IMR-90 (cell line): ENCODE data around the gene PAM. TPM values are rescaled to one million over a fixed set of nuclear protein-coding genes. Genes with fewer than 3 reads are reported as not detected.

Experiments used
- ATAC-seq: fragments of 200-7000 bp; cut with Tn5 transposase; 2 replicates; pipeline ENCODE4 v1.9.1; 2020; ENCODE audit warnings: low read depth, mild to moderate bottlenecking, moderate library complexity
- BruUV-seq: library from RNA; stranded (reverse); fragments of 400-500 nt; replicated peaks from 2 replicates; lab custom pipeline; 2021; lab: Mats Ljungman, UMichigan
- CTCF ChIA-PET: fragments of 300-600 bp; formaldehyde crosslinking; extraction: SDS; loops from one replicate; lab custom pipeline; 2021; ENCODE audit warnings: antibody characterized with exemption; lab: Yijun Ruan, JAX
- POLR2A ChIA-PET: fragments of 300-600 bp; sonication (Branson Sonifier 250); formaldehyde crosslinking; loops from one replicate; lab custom pipeline; 2022; ENCODE audit warnings: antibody characterized with exemption; ENCODE audit not compliant: unreplicated experiment; lab: Charles Lee
- DNase-seq: peaks from one replicate; pipeline ENCODE4 v3.0.0; 2013
- H2AFZ ChIP-seq: replicated peaks from 2 replicates; pipeline ENCODE3; 2013; ENCODE audit warnings: low read length, mild to moderate bottlenecking; ENCODE audit not compliant: poor library complexity
- H2AK5ac ChIP-seq: 2 replicates; pipeline ENCODE4 v1.6.1; 2013; ENCODE audit warnings: low read depth, low read length, inconsistent platforms
- H2AK9ac ChIP-seq: replicated peaks from 2 replicates; pipeline ENCODE3; 2013; ENCODE audit warnings: mild to moderate bottlenecking, low read depth, low read length, moderate library complexity; ENCODE audit not compliant: poor library complexity
- H2BK120ac ChIP-seq: 2 replicates; pipeline ENCODE4 v1.6.1; 2013; ENCODE audit warnings: low read depth, low read length, inconsistent platforms
- H2BK15ac ChIP-seq: 3 replicates; pipeline ENCODE4 v1.6.1; 2013; ENCODE audit warnings: low read depth, low read length, inconsistent platforms
- H2BK20ac ChIP-seq: 2 replicates; pipeline ENCODE4 v1.6.1; 2013; ENCODE audit warnings: low read depth, mild to moderate bottlenecking, inconsistent platforms, low read length, moderate library complexity
- H2BK5ac ChIP-seq: 2 replicates; pipeline ENCODE4 v1.6.1; 2013; ENCODE audit warnings: mild to moderate bottlenecking, low read depth, low read length, inconsistent platforms; ENCODE audit not compliant: poor library complexity, severe bottlenecking
- H3K14ac ChIP-seq: replicated peaks from 2 replicates; pipeline ENCODE4 v1.6.1; 2013; ENCODE audit warnings: low read depth, low read length, inconsistent platforms
- H3K18ac ChIP-seq: 2 replicates; pipeline ENCODE4 v1.6.1; 2013; ENCODE audit warnings: low read depth, low read length, control low read depth
- H3K23ac ChIP-seq: 2 replicates; pipeline ENCODE4 v1.6.1; 2013; ENCODE audit warnings: low read depth, low read length, inconsistent platforms
- H3K27ac ChIP-seq: 2 replicates; pipeline ENCODE4 v1.5.1; 2013; ENCODE audit warnings: mild to moderate bottlenecking, control low read depth, low read length; ENCODE audit not compliant: insufficient read depth
- H3K27me3 ChIP-seq: 2 replicates; pipeline ENCODE4 v1.6.1; 2013; ENCODE audit warnings: low read length; ENCODE audit not compliant: control insufficient read depth, insufficient read depth
- H3K36me3 ChIP-seq: 2 replicates; pipeline ENCODE4 v1.6.1; 2013; ENCODE audit warnings: low read length, mixed read lengths; ENCODE audit not compliant: control insufficient read depth, insufficient read depth
- H3K4ac ChIP-seq: 2 replicates; pipeline ENCODE4 v1.6.1; 2013; ENCODE audit warnings: low read depth, low read length, inconsistent platforms
- H3K4me1 ChIP-seq: 2 replicates; pipeline ENCODE4 v1.6.1; 2013; ENCODE audit warnings: low read length, mixed read lengths; ENCODE audit not compliant: control insufficient read depth, insufficient read depth
- H3K4me2 ChIP-seq: 2 replicates; pipeline ENCODE4 v1.6.1; 2013; ENCODE audit warnings: low read depth, mild to moderate bottlenecking, control low read depth, low read length, moderate library complexity
- H3K4me3 ChIP-seq: 2 replicates; pipeline ENCODE4 v1.5.1; 2013; ENCODE audit warnings: low read depth, mild to moderate bottlenecking, control low read depth, low read length, moderate library complexity; ENCODE audit not compliant: insufficient read depth
- H3K56ac ChIP-seq: 2 replicates; pipeline ENCODE4 v1.6.1; 2013; ENCODE audit warnings: low read length, inconsistent platforms; ENCODE audit not compliant: insufficient read depth; ENCODE audit errors: extremely low read depth
- H3K79me1 ChIP-seq, 2 experiments: 2 replicates each; pipeline ENCODE4 v1.6.1; 2013; ENCODE audit warnings: low read length in 2 of 2, inconsistent platforms in 1 of 2, low read depth in 1 of 2
- H3K9ac ChIP-seq: 2 replicates; pipeline ENCODE4 v1.6.1; 2013; ENCODE audit warnings: low read depth, low read length, control low read depth
- H3K9me1 ChIP-seq: 2 replicates; pipeline ENCODE4 v1.6.1; 2013; ENCODE audit warnings: low read length, inconsistent platforms; ENCODE audit not compliant: insufficient read depth
- H3K9me3 ChIP-seq: 2 replicates; pipeline ENCODE4 v1.6.1; 2013; ENCODE audit warnings: low read length; ENCODE audit not compliant: control insufficient read depth, insufficient read depth
- H4K20me1 ChIP-seq: 2 replicates; pipeline ENCODE4 v1.6.1; 2013; ENCODE audit warnings: low read length, inconsistent platforms; ENCODE audit not compliant: insufficient read depth
- H4K5ac ChIP-seq: 2 replicates; pipeline ENCODE4 v1.6.1; 2013; ENCODE audit warnings: mild to moderate bottlenecking, low read depth, low read length, control low read depth
- H4K8ac ChIP-seq, 2 experiments: 2 replicates each; pipeline ENCODE4 v1.6.1; 2013; ENCODE audit warnings: low read depth in 2 of 2, low read length in 2 of 2, control low read depth in 1 of 2, inconsistent platforms in 1 of 2
- H4K91ac ChIP-seq: 2 replicates; pipeline ENCODE4 v1.6.1; 2013; ENCODE audit warnings: low read depth, low read length, inconsistent platforms; ENCODE audit not compliant: insufficient read depth
- CEBPB ChIP-seq: IDR thresholded peaks from 2 replicates; pipeline ENCODE4 v1.6.1; 2012; ENCODE audit warnings: low read depth, low read length, improper control_type of control experiment
- CHD1 ChIP-seq: IDR thresholded peaks from 2 replicates; pipeline ENCODE4 v1.6.1; 2012; ENCODE audit warnings: low read depth, low read length, improper control_type of control experiment
- ELK1 ChIP-seq: fragments of 150-350 bp; IDR thresholded peaks from 2 replicates; pipeline ENCODE4 v1.6.1; 2016; ENCODE audit warnings: low read depth, mild to moderate bottlenecking, low read length, moderate library complexity, borderline replicate concordance
- FOS ChIP-seq: fragments of 150-350 bp; IDR thresholded peaks from 2 replicates; pipeline ENCODE4 v1.6.1; 2016; ENCODE audit warnings: low read depth, low read length
- MAFK ChIP-seq: IDR thresholded peaks from 2 replicates; pipeline ENCODE4 v1.6.1; 2012; ENCODE audit warnings: low read depth, low read length, improper control_type of control experiment
- MAZ ChIP-seq: IDR thresholded peaks from 2 replicates; pipeline ENCODE4 v1.6.1; 2012; ENCODE audit warnings: low read depth, mild to moderate bottlenecking, low read length, improper control_type of control experiment, moderate library complexity, borderline replicate concordance
- POLR2A ChIP-seq: IDR thresholded peaks from 2 replicates; pipeline ENCODE4 v1.6.1; 2012; ENCODE audit warnings: mild to moderate bottlenecking, low read depth, low read length
- RCOR1 ChIP-seq: IDR thresholded peaks from 2 replicates; pipeline ENCODE4 v1.6.1; 2012; ENCODE audit warnings: mild to moderate bottlenecking, low read length, improper control_type of control experiment; ENCODE audit not compliant: insufficient replicate concordance
- RFX5 ChIP-seq: IDR thresholded peaks from 2 replicates; pipeline ENCODE4 v1.8.0; 2012; ENCODE audit warnings: low read depth, mild to moderate bottlenecking, low read length, moderate library complexity
- WGBS, 2 experiments: methylation state at CpG; one replicate each; pipeline versions ENCODE4 v1.1.5 to v1.1.7; 2013; ENCODE audit warnings: missing lambda C conversion rate in 2 of 2; ENCODE audit not compliant: insufficient read length in 1 of 2; ENCODE audit errors: extremely low coverage in 2 of 2; 5-methylcytosine and 5-hydroxymethylcytosine counted together
- dilution Hi-C: fragments of 300-500 bp; cut with HindIII; formaldehyde crosslinking; loops from one replicate; pipeline ENCODE4 v1.14.3; 2018; ENCODE audit warnings: low sequenced_read_pairs; ENCODE audit not compliant: unreplicated experiment
- in situ Hi-C: fragments of 300-500 bp; cut with MboI; formaldehyde crosslinking; loops from 3 replicates; pipeline ENCODE4 v1.14.3; 2019; ENCODE audit warnings: low sequenced_read_pairs, inconsistent platforms, mixed read lengths
- intact Hi-C: fragments of 100-400 bp; cut with micrococcal nuclease; formaldehyde crosslinking; loops from 2 replicates; pipeline ENCODE4 v1.10.0; 2022
- polyA plus RNA-seq, 3 experiments: library from polyadenylated mRNA; depleted of rRNA; stranded (reverse); fragments of >200 nt; gene quantifications; 2 replicates each; pipeline ENCODE4 v1.2.3, GENCODE V29; 2012; ENCODE audit warnings: low replicate concordance in 1 of 3
- total RNA-seq: library from RNA; depleted of rRNA; stranded (reverse); fragments of >200 nt; gene quantifications from 2 replicates; pipeline ENCODE4 v1.2.3, GENCODE V29; 2012
- TF ChIP-seq, protein P1 (sequence below): fragments of 150-350 bp; IDR thresholded peaks from 2 replicates; pipeline ENCODE4 v1.6.1; 2017; ENCODE audit warnings: mild to moderate bottlenecking, antibody characterized with exemption, low read length, low read depth

The PAM gene
- total and polyA plus RNA-seq, 2 of the 4 experiments (the other 2 are of a cell fraction): 115 to 179 TPM

DNA sequence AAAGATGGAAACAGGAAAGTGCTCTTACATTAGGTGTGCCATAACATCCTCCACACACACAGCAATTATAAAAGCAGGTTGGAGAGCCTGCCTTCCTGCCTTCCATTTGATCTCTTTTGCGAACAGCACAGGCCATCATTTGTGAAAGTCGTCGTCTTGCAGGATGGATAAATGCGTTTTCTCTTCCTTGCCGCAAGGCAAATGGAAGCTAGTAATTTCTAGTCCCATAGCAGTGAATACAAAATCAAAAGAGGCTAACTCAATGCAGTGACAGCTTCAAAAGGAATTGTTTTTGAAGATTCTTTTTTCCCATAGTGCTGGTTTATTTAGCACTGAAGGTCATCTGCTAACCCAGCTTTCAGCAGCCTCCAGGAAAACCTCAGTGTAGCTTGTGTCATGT, 186.0 kb downstream of the PAM start:
- dilution Hi-C loops (no loop called here), in situ Hi-C loops (no loop called here), intact Hi-C loops (loop anchor here (5.0 kb wide), 1 partner anchor 54 kb away; no protein-coding TSS in a partner anchor)
- Histone ChIP-seq H2BK120ac (no peak overlapping the region), H3K4me1 (no peaks in the 10 kb centered on the region; the same call in 1 of the 2 replicates), H3K27me3 (no peaks in the 10 kb centered on the region), H3K4me3 (no peak overlapping the region), H2AFZ (no peak overlapping the region), H4K20me1 (no peaks in the 10 kb centered on the region), H3K9me3 (no peaks in the 10 kb centered on the region), H3K56ac (no peak overlapping the region), H3K9ac (no peak overlapping the region), H3K14ac (no peak overlapping the region), H3K23ac (no peak overlapping the region), H3K9me1 (no peaks in the 10 kb centered on the region; the same call in 1 of the 2 replicates), H4K8ac (no peak overlapping the region), H4K91ac (no peak overlapping the region), H3K4ac (no peak overlapping the region), H2AK5ac (no peak overlapping the region), H4K5ac (no peak overlapping the region), H3K27ac (no peak overlapping the region), H2AK9ac (no peak overlapping the region), H3K18ac (no peak overlapping the region), H2BK20ac (no peak overlapping the region), H2BK5ac (no peak overlapping the region), H3K36me3 (peaks cover 9% of the 10 kb centered on the region), H3K79me1 (no peaks in the 10 kb centered on the region), H2BK15ac (no peak overlapping the region), H3K4me2 (no peak overlapping the region)
- DNase-seq: no peak
- TF ChIP-seq RCOR1 (no peak), MAZ (no peak), CEBPB (no peak), CHD1 (no peak), MAFK (no peak), FOS (no peak), ELK1 (no peak), RFX5 (no peak), POLR2A (no peak)
- TF ChIP-seq, protein P1, sequence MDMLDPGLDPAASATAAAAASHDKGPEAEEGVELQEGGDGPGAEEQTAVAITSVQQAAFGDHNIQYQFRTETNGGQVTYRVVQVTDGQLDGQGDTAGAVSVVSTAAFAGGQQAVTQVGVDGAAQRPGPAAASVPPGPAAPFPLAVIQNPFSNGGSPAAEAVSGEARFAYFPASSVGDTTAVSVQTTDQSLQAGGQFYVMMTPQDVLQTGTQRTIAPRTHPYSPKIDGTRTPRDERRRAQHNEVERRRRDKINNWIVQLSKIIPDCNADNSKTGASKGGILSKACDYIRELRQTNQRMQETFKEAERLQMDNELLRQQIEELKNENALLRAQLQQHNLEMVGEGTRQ: no peak
- ChIA-PET POLR2A (no interaction called here), CTCF (no interaction called here)
- ATAC-seq: no peak
- BruUV-seq: no TSS peak
- 100% methylated on average over 1 of the region's 5 CpGs; no CpG with 5 or more reads in 1 of the 2 experiments for WGBS, 2 experiments
